Measurements from ENCODE around the gene COBLL1.

COBLL1 gene

GRCh38 chr2:164816900-164817299, 24.7 kb downstream of the COBLL1 start:
- no peak for TF ChIP-seq EZH2phosphoT487 (IDR thresholded peaks at IDR 0.05; ENCODE audit: low read depth)
- TF ChIP-seq CTCF (IDR thresholded peaks at IDR 0.05; ENCODE audit: low read depth, low read length), result no peak
- Histone ChIP-seq H3K79me2 (ENCODE audit: low read length) (no peaks in the 10 kb centered on the region), H3K4me1 (ENCODE audit: low read length) (peaks cover 11% of the 10 kb centered on the region), H3K9me3 (ENCODE audit: insufficient read depth, low read length) (no peaks in the 10 kb centered on the region), H3K27ac (ENCODE audit: low read length) (no peak overlapping the region), H3K27me3 (ENCODE audit: low read depth, low read length) (no peaks in the 10 kb centered on the region), H3K9ac (ENCODE audit: low read length) (no peak overlapping the region), H4K20me1 (ENCODE audit: insufficient read depth, low read length) (no peaks in the 10 kb centered on the region), H3K4me2 (ENCODE audit: low read length) (no peak overlapping the region), H3K4me3 (ENCODE audit: low read length) (no peak overlapping the region), H3K36me3 (replicated peaks; ENCODE audit: low read depth, low read length) (no peaks in the 10 kb centered on the region), H2AFZ (ENCODE audit: low read depth, low read length) (no peak overlapping the region)

DNA sequence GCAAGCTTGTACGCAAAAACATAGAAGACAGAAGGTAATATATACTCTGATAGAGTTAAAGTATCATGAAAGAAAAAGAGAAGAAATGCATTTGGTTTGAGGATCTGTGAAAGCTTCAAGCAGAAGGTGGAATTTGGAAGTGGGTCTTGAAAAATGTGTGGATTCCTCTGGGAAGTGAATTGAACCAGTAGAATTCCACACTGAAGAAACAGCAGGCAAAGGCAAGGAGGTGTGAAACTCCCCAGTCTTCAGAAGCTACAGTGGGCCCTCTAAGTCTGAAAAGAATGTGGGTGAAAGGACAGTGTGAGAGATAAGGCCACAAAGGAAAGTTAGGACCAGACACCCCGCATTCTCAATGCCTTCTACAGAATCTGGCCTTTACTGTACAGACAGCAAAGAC, 25.6 kb downstream of the COBLL1 start:
- no peak overlapping the region for H2AFZ ChIP-seq (ENCODE audit: low read depth, low read length)
- peaks cover 11% of the 10 kb centered on the region for H3K4me1 ChIP-seq (ENCODE audit: low read length)
- TF ChIP-seq CTCF (IDR thresholded peaks at IDR 0.05; ENCODE audit: low read depth, low read length) (no peak), EZH2phosphoT487 (IDR thresholded peaks at IDR 0.05; ENCODE audit: low read depth) (no peak)

GRCh38 chr2:164815071-164815793, 26.4 kb downstream of the COBLL1 start:
- no peak for TF ChIP-seq CTCF (IDR thresholded peaks at IDR 0.05; ENCODE audit: low read depth, low read length)
- no peak for TF ChIP-seq EZH2phosphoT487 (IDR thresholded peaks at IDR 0.05; ENCODE audit: low read depth)
- H3K9ac ChIP-seq (ENCODE audit: low read length), result no peak overlapping the region
- no peaks in the 10 kb centered on the region for H4K20me1 ChIP-seq (ENCODE audit: insufficient read depth, low read length)
- H3K4me3 ChIP-seq (ENCODE audit: low read length), result no peak overlapping the region
- no peaks in the 10 kb centered on the region for H3K36me3 ChIP-seq (replicated peaks; ENCODE audit: low read depth, low read length)
- no peak overlapping the region for H2AFZ ChIP-seq (ENCODE audit: low read depth, low read length)
- H3K79me2 ChIP-seq (ENCODE audit: low read length), result no peaks in the 10 kb centered on the region
- H3K4me2 ChIP-seq (ENCODE audit: low read length), result no peak overlapping the region
- no peaks in the 10 kb centered on the region for H3K27me3 ChIP-seq (ENCODE audit: low read depth, low read length)
- H3K27ac ChIP-seq (ENCODE audit: low read length), result no peak overlapping the region
- peaks cover 11% of the 10 kb centered on the region for H3K4me1 ChIP-seq (ENCODE audit: low read length)
- H3K9me3 ChIP-seq (ENCODE audit: insufficient read depth, low read length), result no peaks in the 10 kb centered on the region

More for the DNA sequence above, 25.6 kb downstream of the COBLL1 start:
- Histone ChIP-seq H4K20me1 (ENCODE audit: insufficient read depth, low read length) (no peaks in the 10 kb centered on the region), H3K9ac (ENCODE audit: low read length) (no peak overlapping the region), H3K4me2 (ENCODE audit: low read length) (no peak overlapping the region), H3K27me3 (ENCODE audit: low read depth, low read length) (no peaks in the 10 kb centered on the region), H3K4me3 (ENCODE audit: low read length) (no peak overlapping the region), H3K79me2 (ENCODE audit: low read length) (no peaks in the 10 kb centered on the region), H3K9me3 (ENCODE audit: insufficient read depth, low read length) (no peaks in the 10 kb centered on the region), H3K27ac (ENCODE audit: low read length) (no peak overlapping the region), H3K36me3 (replicated peaks; ENCODE audit: low read depth, low read length) (no peaks in the 10 kb centered on the region)

- H3K79me2 ChIP-seq (ENCODE audit: low read length), result no peaks in the 10 kb centered on the region
Measured at GRCh38 chr2:164813535-164813934, 28.1 kb downstream of the COBLL1 start.

More at GRCh38 chr2:164813535-164813934, 28.1 kb downstream of the COBLL1 start:
- Histone ChIP-seq H3K27me3 (ENCODE audit: low read depth, low read length) (no peaks in the 10 kb centered on the region), H3K36me3 (replicated peaks; ENCODE audit: low read depth, low read length) (no peaks in the 10 kb centered on the region), H3K4me1 (ENCODE audit: low read length) (peaks cover 11% of the 10 kb centered on the region), H3K9me3 (ENCODE audit: insufficient read depth, low read length) (no peaks in the 10 kb centered on the region), H3K9ac (ENCODE audit: low read length) (no peak overlapping the region), H2AFZ (ENCODE audit: low read depth, low read length) (no peak overlapping the region), H4K20me1 (ENCODE audit: insufficient read depth, low read length) (no peaks in the 10 kb centered on the region), H3K27ac (ENCODE audit: low read length) (no peak overlapping the region), H3K4me2 (ENCODE audit: low read length) (no peak overlapping the region), H3K4me3 (ENCODE audit: low read length) (no peak overlapping the region)
- TF ChIP-seq EZH2phosphoT487 (IDR thresholded peaks at IDR 0.05; ENCODE audit: low read depth) (no peak), CTCF (IDR thresholded peaks at IDR 0.05; ENCODE audit: low read depth, low read length) (no peak)
